ENCODE data around the gene DRICH1.
"Not testable (repeated sequence)": the region's sequence is repeated elsewhere in the genome, so short reads cannot be mapped to it uniquely, and the experiment has no call there.

Gene DRICH1, protein sequence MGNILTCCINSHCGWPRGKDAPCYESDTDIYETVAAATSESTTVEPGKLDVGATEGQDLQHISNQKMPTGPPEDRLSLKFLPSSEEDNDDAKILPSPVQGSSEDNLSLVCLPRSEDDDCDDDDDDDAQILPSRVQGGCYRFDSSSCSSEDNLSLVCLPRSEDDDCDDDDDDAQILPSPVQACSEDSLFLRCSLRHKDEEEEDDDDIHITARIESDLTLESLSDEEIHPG

DNA sequence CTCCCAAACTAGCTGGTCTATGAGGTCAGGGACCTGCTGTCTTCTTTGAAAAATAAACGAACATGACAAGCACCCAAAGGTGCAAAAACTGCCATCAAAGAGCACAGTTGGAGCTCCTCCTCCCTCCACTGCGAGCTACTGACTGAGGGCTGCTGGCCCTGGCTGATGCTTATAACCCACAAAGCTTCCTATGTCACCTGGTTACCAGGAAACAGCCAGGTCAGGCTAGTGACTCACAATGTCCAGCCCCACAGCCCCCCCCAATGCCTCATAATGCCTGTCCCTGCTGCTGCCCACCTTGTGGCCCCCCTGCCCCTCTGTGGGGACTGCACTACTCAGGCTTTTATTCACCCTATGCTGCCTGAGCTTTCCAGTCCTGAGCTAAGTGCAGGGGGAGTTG, at the start of gene DRICH1:
DRICH1 (minus strand) TSS at position 144 of the 400 bp plus-strand sequence. CDS start 298 bp downstream, outside the sequence.
- in situ Hi-C loops (cut with HindIII; ENCODE audit: low sequenced_read_pairs): no loop called here

DNA sequence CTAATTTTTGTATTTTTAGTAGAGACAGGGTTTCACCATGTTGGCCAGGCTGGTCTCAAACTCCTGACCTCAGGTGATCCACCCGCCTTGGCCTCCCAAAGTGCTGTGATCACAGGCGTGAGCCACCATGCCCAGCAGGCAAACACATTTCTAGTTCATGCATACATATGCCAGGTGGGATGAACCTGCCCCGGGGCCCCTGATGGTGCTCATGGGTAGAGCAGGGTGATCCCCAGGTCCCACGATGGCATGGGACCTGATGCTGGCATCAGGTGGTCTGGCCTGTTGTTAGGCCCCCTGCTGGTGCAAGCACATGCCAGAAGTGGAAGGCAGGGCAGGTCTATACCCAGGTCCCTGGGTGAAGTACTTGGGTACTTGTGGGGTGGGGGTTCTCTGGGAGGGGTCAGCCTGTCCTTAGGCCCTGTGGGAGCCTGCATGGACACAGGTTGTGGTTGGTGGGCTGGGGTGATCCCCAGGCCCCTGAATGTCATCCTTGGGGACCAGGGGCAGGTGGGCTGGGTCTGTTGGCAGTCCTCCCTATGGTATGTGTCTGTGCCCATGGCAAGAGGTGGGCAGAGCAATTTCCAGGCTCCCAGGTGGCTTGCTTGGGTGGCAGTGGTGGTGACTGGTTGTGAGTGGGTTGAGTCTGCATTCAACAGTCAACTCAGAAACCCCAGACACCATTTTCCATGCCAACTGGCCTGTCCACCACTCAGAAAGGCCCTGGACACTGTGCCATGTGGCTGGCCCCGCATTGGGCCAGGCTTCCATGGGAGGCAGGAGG, 49.1 kb upstream of the DRICH1 start:
- in situ Hi-C loops (cut with HindIII; ENCODE audit: low sequenced_read_pairs): no loop called here

DNA sequence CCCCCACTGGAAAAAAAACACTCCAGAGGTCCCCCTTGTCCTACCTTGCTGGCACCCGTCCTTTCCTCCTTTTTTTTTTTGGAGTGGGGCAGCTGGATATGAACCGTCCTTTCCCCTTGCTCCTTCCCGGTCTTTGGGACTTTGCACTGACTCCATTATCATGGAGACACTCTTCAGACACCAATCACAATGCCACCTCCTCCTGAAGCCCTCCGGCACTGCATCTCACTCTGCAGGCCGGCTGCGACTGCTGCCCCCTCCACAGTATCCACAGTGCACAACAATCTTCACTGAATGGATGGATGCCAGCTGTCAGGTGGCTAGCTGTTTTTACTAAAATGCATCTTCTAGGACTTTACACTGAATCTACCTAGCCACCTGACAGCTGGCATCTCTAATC, 46.0 kb upstream of the DRICH1 start:
- in situ Hi-C loops (cut with HindIII; ENCODE audit: low sequenced_read_pairs): no loop called here

DNA sequence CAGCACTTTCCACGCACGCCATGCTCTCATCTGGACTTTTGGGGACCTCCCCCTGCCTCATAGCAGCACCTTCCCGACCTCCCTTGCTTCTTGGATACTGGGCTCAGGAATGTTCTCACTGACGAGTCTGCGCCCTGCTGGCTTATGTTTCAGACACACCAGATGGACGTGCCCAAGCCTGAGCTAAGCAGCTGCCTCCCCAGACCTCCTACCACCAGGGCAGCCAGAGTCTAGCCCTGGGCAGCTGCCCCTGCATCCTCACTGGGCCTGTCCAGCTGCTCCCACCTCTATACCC, 45.5 kb upstream of the DRICH1 start:
- in situ Hi-C loops (cut with HindIII; ENCODE audit: low sequenced_read_pairs): no loop called here

DNA sequence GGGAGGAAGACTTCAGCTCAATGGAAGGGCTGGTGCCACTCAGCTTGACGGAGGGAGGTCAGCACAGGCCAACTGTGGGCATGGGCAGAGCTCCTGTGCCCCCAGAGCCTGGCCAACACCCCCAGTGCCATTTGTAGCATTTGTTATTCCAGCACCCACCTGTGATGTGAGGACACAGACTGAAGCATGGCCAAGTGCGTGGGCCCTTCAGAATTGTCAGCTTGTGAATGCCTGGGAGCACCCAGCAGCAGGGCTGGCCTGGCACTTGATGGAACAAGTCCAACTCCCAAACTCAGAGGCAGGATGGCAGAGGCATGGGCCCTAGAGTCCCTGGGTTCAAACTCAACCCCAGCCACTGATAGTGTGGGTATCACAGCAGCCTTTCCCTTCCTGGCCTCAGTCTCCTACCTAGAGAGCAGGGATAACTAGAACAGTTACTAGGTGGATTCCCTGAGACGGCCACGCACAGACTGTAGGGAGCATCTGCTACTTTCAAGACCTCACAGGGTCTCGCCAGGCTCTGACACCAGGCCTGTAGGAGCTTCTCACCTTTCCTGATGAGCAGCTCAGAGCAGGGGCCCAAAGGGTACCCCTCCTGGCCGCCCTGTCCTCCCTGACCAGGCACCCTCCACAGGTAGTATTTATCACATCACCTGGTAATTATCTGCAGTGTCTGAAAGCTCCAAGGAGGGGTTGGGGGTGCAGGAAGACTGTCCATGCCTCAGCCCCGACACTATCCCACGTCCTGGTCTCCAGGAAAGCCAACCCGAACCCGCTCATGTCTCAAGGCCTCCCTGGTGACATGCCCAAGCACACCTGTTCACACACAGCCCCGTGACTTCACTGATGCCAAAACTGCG, 45.0 kb upstream of the DRICH1 start:
- in situ Hi-C loops (cut with HindIII; ENCODE audit: low sequenced_read_pairs): not testable (repeated sequence)

DNA sequence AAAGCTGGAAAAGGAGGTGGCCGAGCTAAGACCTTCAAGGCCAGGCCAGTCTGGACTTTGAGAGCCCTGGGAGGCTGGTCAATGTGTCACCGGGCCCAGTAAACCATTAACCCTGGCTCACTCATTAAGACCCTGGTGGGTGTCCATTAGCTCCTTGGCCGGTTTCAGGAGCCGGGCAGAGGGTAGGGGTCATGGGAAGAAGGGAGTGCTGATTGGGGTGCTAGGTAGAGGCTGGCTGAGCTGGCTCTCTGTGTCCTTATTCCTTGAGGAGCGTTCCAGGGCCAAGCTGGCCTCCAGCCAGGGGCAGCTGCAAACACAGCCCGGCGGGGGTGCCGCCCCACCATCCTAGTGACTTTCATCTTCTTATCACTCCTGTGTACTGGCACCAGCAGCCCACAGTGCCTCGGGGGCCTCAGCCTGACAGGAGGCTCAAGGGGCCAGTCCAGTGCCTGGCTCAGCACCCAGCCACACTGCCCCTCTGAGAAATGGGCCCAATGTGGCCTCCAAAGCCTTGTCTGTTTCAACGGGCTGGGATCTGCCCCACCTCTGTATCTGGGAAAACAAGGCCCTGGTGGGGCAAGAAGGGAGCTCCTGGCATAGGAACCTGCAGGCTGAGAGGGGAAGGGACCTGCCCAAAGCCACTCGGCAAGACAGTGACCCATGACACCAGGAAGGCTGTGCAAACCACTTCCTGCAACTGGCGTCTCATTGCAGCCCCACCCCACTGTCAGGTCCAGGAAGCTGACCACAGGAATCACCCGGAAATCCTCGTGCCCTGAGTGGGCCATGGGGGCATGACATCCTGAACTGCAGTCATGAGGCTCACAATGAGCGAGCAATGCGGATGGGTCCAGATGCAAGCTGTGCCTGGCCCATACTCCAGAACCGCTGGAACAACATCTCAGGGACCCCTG, 43.6 kb upstream of the DRICH1 start:
- in situ Hi-C loops (cut with HindIII; ENCODE audit: low sequenced_read_pairs): no loop called here

DNA sequence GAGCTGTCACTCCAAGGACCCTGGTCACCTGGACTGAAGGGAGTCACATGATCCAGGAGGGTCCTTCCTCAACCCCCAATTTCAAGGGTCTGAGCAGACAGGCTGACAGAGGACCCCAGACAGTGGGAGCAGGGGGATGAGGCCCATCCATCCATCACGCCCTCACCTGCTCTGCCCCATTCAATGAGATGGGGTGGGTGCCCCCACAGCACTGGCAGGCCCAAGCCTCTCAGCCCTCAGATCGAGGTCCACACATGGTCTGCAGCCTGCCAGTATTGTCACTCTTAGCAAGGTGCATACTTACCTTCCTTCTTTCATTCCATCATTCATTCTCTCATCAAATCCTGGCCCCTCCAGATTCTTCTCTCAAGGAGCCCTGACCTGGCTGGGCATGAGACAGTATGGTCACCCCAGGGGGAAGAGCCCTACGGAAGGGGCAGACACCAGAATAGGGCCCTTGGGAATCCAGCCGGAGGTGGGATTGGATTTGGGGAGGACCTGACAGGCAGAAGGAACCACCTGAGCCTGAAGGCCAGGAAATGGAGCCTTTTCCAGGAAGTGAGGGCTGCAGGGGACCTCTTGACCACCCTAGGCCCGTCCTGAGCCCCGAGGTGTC, 42.9 kb upstream of the DRICH1 start:
- in situ Hi-C loops (cut with HindIII; ENCODE audit: low sequenced_read_pairs): not testable (repeated sequence)

DNA sequence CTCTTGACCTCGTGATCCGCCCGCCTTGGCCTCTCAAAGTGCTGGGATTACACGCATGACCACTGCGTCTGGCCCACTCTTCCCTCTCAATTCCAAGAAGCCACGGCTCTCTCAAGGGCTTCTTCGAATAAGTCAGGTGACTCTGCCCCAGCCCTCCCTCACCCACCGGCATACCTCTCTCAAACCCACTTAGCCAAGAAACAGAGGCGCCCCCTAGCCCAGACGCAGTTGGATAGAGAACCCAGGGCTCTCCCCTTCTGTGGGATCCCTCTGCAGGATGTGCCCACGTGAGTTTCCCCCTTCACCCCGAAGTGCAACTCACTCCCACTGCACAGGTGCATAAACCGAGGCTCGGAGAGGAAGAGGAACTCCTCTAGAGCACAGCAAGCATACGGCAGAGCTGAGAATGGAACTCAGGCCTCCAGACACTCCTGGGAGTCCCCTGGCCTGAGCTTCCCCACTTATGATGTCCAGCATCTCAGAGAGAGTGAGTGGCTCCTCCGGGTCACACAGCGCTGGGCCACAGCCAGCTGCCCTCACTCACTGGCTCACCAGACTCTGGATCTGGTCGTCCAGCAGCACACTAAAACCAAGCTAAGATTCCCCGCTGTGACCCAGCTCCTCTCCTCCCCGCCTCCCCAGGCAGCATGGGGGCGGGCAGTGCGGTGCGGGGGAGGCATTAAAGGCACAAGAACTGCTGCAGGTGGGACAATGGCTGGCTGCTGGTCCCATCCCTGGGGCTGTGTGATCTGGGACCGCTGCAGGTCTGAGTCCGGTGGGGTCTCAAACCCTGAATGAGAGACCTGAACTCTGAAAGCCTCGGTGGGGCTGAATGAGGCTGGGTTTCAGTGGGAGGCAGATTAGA, 41.9 kb upstream of the DRICH1 start:
- in situ Hi-C loops (cut with HindIII; ENCODE audit: low sequenced_read_pairs): no loop called here

DNA sequence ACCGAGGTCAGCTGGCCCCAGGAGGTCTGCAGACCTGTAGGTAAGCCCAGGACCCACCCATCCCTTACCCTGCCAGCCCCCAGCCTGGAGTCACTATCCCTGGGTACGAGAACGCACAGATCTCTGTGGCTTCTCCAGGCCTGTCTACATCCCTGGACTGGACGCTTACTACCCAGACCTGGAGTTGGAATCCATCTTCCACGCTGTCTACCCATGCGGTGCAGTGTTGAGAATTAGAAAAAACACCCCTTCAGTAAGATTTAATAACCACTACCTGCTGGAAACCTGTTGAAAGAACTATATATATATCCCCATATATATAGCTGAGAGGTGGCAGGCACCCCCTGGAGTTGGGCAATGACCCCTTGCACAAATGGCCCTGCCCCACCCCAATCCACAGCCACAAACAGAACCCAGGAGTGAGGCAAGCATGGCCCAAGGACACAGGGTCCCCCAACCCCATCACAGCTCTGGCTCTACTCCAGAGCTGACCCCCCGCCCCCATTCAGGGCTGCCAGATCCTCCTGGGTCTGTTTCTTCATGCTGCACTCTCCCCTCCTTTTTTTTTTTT, 41.0 kb upstream of the DRICH1 start:
- in situ Hi-C loops (cut with HindIII; ENCODE audit: low sequenced_read_pairs): no loop called here

DNA sequence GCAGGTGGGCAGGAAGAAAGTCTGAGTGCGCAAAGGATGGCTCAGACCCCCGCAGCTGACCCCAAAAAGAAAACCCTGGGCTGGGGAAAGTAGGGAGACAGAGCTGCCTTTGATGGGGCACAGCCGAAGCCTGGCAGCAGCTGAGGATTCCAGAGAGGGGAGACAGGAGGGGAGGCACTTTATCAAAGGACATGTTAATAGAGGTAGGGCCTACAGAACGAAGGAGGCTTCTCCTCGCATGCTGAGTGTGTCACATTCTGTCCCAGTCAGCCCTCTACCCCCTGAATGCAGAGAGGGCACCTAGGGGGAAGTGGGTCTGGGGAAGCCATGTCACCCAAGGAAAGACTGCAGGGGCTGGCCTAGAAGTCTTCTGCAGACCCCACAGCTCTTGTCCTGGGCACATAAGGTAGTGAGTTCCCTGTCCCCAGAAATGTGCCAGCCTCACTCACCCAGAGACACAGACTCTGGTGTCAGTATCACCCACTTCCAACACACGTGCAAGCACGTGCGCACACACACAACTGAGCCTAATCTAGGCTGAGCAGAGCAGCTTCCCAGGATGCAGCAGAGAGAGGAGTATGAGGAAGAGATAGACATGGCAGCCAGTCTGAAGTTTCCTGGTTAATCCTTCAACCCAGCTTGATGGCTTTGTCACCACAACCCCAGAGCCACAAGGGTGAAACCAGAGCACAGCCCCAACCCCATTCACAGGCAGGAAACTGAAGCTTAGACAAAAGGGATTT, 40.4 kb upstream of the DRICH1 start:
- in situ Hi-C loops (cut with HindIII; ENCODE audit: low sequenced_read_pairs): not testable (repeated sequence)

DNA sequence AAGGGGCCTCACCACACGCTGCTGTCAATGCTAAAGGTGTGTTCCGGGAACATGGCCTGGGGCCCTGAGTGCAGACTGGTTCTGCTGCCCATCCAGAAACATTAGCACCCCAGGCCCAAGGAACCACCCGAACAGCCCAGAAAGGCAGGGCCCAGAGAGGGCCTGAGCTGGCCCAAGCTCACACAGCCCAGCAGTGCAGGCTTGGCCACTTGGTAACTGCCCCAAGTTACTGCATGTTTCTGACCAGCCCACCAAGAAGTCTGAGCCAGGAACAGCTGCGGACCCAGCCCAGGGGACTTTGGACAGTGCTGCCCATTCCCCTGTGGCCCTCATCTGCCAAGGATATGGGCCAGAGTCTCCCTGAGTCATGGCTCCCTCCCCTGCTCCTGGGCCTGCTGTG, 39.3 kb upstream of the DRICH1 start:
- in situ Hi-C loops (cut with HindIII; ENCODE audit: low sequenced_read_pairs): not testable (repeated sequence)

DNA sequence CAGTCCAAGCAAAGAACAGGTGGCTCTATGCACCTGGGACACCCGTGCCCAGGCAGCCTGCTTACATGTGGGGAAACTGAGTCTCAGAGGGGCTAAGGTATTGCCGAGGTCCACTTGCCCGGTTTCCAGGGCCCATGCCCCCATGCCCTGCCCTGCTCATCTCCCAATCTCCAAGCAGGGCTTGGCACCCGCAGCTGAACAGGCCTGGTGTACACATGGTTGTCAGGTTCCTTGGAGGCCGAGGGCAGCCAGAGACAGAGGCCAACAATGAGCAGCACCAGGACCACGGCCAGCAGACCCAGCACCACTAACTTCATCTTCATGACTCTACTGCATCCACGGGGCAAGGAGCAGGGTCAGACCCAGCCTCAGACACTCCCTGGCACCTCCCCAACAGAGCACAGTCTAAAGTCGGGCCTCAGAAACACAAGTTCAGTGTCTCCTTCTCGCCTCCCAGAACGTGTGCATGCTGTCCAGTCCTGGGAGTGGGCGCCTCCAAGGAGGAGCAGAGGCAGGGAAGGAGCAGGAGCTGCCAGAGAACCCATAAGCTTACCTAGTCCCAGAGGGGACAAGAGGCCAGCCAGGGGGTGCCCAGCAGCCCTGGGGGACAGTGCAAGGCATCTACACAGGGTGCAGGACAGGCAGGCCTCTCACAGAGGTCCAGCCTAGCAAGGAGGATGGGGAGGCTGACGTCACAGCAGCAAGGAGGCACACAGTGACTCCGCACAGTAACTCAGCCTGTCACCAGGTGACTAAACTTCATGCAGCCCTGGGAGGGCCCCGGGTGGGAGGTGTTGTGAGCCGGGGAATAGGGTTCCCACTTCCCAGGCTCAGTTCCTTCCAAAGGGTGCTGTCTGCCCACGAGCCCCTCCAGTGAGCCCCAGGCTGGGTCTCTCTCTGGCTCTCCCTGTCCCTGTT, 38.5 kb upstream of the DRICH1 start:
- in situ Hi-C loops (cut with HindIII; ENCODE audit: low sequenced_read_pairs): no loop called here

DNA sequence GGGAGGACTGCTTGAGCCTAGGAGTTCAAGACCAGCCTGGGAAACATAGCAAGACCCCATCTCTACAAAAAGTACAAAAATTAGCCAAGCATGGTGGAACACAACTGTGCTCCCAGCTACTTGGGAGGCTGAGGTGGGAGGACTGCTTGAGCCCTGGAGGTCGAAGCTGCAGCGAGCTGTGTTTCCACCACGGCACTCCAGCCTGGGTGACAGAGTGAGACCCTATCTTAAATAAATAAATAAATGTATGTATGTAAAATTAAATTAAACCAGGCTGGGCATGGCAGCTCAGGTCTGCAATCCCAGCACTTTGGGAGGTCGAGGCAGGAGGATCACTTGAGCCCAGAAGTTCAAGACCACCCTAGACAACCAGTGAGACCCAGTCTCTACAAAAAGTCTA, 28.3 kb upstream of the DRICH1 start:
- in situ Hi-C loops (cut with HindIII; ENCODE audit: low sequenced_read_pairs): not testable (repeated sequence)

DNA sequence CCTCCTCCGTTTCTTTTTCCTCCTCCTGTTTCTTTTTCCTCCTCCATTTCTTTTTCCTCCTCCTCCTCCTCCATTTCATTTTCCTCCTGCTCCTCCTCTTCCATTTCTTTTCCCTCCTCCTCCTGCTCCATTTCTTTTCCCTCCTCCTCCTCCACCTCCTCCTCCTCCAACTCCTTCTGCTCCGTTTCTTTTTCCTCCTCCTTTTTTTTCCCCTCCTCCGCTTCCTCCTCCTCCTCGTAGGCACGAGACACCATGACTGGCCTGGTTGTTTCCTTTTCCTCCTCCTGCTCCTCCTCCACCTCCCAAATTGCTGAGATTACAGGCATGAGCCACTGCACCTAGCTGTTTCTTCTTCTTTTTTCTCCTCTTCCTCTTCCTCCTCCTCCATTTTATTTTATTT, 25.6 kb upstream of the DRICH1 start:
- in situ Hi-C loops (cut with HindIII; ENCODE audit: low sequenced_read_pairs): no loop called here

DNA sequence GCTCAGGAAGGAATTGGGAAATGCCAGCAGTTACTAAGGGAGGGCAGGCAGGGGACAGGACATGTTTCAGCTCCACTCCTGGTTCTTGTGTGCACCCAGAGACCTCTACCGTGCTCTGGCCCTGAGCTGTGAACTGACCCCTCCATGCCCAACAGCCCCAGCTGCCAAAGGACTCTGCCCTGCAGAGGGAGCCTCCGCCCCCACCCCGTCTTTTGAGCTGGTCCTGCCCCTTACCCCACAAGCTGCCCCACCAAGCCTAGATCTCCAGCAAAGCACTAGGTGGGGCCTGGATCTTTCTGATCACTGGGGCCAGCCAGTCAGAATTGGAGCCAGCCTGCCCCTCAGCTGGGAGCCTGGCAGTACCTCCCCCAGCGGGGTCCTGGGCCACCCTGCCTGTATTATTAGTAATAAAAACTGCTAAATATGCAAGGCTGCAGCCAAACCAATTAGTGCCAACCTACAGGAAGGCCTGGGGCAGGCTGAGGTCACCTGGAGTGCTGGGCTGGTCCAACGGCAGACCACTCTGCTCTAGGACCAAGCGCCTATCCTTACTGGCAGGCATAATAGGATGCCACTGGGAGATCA, 23.9 kb upstream of the DRICH1 start:
- in situ Hi-C loops (cut with HindIII; ENCODE audit: low sequenced_read_pairs): no loop called here

DNA sequence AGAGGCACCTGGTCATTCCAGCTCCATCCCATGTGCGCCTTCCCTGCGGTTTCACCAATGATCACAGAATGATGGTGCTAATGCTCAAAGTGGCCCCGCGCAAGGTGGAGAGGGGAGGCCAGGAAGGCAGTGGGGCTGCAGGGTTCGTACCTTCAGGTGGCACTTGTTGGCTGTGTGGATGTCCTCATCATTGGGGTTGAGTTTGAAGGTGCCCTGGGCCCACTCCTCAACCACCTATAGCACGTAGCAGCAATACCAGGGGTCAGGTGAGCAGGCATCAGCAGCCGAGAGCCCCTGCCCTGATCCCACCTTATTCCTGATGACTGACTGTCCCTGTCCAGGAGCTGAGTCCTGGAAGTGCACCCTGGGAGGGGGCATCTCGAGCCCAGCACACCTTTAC, 20.6 kb upstream of the DRICH1 start:
- in situ Hi-C loops (cut with HindIII; ENCODE audit: low sequenced_read_pairs): no loop called here

DNA sequence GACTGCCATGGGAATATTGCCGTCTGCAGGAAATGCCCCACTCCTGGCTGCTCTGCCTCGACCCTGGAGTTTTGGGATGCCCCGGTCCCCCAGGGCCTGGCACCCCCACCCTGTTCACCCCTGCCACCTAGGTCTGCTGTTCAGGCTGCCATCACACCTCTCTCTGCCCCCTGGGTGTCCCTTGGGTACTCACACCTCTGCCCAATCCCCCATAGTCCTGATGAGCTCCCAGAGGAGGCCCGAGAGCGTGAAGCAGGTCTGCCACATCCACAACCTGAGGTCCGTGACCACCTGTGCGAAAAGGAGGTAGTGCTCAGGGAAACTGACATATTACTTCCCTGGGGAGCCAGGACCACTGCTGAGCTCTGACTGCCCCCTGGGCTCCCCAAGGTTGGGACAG, 20.2 kb upstream of the DRICH1 start:
- in situ Hi-C loops (cut with HindIII; ENCODE audit: low sequenced_read_pairs): no loop called here

Data from endothelial cell of hepatic sinusoid (primary cell).